Measurements from ENCODE around the gene KIF26B. TPM values are rescaled to one million over a fixed set of nuclear protein-coding genes. Genes with fewer than 3 reads are reported as not detected.

Gene KIF26B
- polyA plus RNA-seq, 1 donor from 2014 or later = 6.3 TPM

- Histone ChIP-seq H3K9me3 (ENCODE audit: low read length) (no peaks in the 10 kb centered on the region), H3K9ac (ENCODE audit: low read length) (no peak overlapping the region), H3K4me2 (ENCODE audit: low read length) (no peak overlapping the region), H3K79me2 (replicated peaks; ENCODE audit: insufficient read depth, low read length) (no peaks in the 10 kb centered on the region), H4K20me1 (ENCODE audit: insufficient read depth) (no peaks in the 10 kb centered on the region), H3K27me3 (ENCODE audit: insufficient read depth, low read depth, low read length) (no peaks in the 10 kb centered on the region), H3F3A (ENCODE audit: insufficient read depth, low read length, poor library complexity, severe bottlenecking) (no peaks in the 10 kb centered on the region), H3K9me2 (ENCODE audit: insufficient read depth, low read length) (no peaks in the 10 kb centered on the region), H2AFZ (ENCODE audit: low read depth, low read length) (no peak overlapping the region), H3K27ac (ENCODE audit: low read length) (no peak overlapping the region), H3K36me3 (ENCODE audit: insufficient read depth, low read length) (no peaks in the 10 kb centered on the region), H3K4me3 (ENCODE audit: low read length) (no peak overlapping the region)
- TF ChIP-seq POLR2AphosphoS5 (IDR thresholded peaks at IDR 0.05) (no peak), EP300 (conservative IDR thresholded peaks at IDR 0.05; ENCODE audit: poor library complexity, severe bottlenecking) (no peak), CTCF (IDR thresholded peaks at IDR 0.05; ENCODE audit: poor library complexity, severe bottlenecking) (no peak), TAF1 (IDR thresholded peaks at IDR 0.05; ENCODE audit: low read depth) (no peak), RAD21 (conservative IDR thresholded peaks at IDR 0.05) (no peak), MXI1 (conservative IDR thresholded peaks at IDR 0.05; ENCODE audit: poor library complexity, severe bottlenecking) (no peak), EZH2 (IDR thresholded peaks at IDR 0.05; ENCODE audit: borderline replicate concordance, insufficient read depth, low read length, poor library complexity, severe bottlenecking) (no peak), REST (IDR thresholded peaks at IDR 0.05; ENCODE audit: borderline replicate concordance) (no peak), SMC3 (conservative IDR thresholded peaks at IDR 0.05; ENCODE audit: poor library complexity) (no peak)
Observed at GRCh38 chr1:245690946-245691541, 536.3 kb downstream of the KIF26B start.

DNA sequence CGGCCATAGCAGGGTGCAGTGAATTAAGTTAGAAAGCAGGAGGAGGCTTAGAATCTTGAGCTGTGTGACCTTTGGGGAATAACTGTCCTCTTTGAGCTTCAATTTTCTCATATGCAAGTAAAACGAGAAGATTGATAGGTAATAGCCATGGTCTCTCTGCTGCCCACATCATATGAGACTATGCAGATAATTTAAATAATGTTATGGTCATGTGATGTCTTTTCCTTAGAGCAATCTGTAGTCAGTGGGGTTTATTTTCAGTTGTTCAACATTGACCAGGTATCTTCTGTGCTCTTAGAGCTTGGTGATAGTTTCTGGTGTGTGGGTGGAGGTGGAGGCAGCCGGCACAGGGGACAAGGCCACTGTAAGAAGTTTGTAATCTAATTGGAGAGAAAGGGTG, 537.1 kb downstream of the KIF26B start:
- Histone ChIP-seq H3K27me3 (ENCODE audit: insufficient read depth, low read depth, low read length) (no peaks in the 10 kb centered on the region), H3F3A (ENCODE audit: insufficient read depth, low read length, poor library complexity, severe bottlenecking) (no peaks in the 10 kb centered on the region), H3K4me3 (ENCODE audit: low read length) (no peak overlapping the region), H3K27ac (ENCODE audit: low read length) (no peak overlapping the region), H3K79me2 (replicated peaks; ENCODE audit: insufficient read depth, low read length) (no peaks in the 10 kb centered on the region), H3K4me2 (ENCODE audit: low read length) (no peak overlapping the region), H2AFZ (ENCODE audit: low read depth, low read length) (no peak overlapping the region), H3K9ac (ENCODE audit: low read length) (no peak overlapping the region), H3K36me3 (ENCODE audit: insufficient read depth, low read length) (no peaks in the 10 kb centered on the region), H3K9me3 (ENCODE audit: low read length) (no peaks in the 10 kb centered on the region), H3K9me2 (ENCODE audit: insufficient read depth, low read length) (no peaks in the 10 kb centered on the region), H4K20me1 (ENCODE audit: insufficient read depth) (no peaks in the 10 kb centered on the region)
- TF ChIP-seq CTCF (IDR thresholded peaks at IDR 0.05; ENCODE audit: poor library complexity, severe bottlenecking) = no peak

Data from neural cell (in vitro differentiated cells).